ENCODE data around the gene LRRC1.

Gene LRRC1

DNA sequence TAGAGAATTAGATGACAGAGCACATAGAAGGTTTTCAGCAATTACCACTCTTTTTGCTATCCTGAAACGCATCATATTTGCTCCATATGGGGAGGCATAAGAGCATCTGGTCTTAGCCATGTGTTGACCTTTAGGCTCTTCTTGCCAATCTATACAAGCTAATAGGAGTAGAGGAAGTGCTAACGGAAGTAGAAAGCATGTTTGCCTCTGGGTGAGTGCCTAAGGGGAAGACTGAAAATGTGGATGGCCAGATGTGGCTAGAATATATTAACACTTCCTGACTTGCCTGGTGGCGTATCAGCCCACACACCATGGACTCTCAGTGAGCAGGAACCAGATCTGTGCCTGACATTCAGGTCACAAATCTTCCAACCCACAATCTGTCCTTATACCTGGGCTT lies 136.3 kb downstream of the LRRC1 start:
- H3K4me3 ChIP-seq (ENCODE audit: low read length): no peak overlapping the region
- no peak for DNase-seq (ENCODE audit: low read depth, low spot score)

DNA sequence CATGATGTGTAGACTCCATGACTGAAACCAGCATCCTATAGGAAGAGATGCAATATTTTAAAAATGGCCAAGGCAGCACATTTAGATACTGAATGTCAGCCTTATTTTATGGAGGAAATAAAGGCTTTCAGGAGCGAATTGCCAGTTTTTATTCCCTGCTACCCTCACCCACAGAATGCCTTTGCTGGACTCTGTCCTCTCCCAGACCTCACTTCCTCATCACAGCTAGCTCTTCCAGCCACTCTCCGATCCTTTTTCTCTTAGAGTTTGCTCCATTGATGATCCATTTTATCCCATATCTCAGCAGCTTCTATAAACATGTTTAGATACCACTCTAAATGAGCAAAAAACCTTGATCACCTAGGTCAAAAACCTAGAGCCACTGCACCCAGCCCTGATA lies 137.7 kb downstream of the LRRC1 start:
- DNase-seq (ENCODE audit: low read depth, low spot score): no peak
- no peak overlapping the region for H3K4me3 ChIP-seq (ENCODE audit: low read length)

DNA sequence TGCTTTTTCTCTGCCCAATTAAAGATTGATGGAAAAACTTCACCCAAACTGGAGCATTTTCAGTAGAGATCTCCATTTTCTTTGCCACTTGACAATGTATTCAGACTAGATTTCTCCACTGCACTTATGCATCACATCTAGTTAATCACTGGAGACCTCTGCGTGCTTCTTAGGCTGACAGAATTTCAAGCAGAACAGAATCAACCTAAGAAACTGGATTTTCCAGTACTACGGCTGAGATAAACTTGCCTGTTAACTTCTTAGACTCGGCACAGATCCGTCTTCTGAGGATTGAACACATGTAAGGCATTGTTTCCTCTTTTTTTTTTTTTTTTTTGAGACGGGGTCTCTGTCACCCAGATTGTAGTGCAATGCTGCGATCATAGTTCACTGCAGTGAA lies 139.2 kb downstream of the LRRC1 start:
- no peak overlapping the region for H3K4me3 ChIP-seq (ENCODE audit: low read length)

DNA sequence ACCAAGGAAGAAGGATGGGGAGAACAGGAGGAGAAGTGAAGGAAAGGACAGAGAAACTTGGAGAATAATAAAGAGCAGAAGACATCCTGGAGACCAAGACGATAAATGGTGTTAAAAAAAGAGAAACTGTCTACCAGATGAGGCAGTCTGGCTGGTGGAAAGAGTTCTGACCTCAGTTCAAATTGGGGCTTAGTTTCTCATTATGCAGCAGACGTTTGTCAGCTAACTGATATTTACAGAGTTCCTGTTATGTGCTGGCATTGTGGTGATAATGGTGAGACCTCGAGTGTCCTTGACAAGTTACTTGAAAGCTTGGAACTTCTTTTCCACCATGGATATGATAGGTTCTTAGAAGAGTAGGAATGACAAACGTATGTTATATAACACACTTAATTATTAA lies 142.7 kb downstream of the LRRC1 start:
- DNase-seq (ENCODE audit: low read depth, low spot score): peak; percentile 24
- no peak overlapping the region for H3K4me3 ChIP-seq (ENCODE audit: low read length)

More for the DNA sequence above, 139.2 kb downstream of the LRRC1 start:
- DNase-seq (ENCODE audit: low read depth, low spot score): no peak

DNA sequence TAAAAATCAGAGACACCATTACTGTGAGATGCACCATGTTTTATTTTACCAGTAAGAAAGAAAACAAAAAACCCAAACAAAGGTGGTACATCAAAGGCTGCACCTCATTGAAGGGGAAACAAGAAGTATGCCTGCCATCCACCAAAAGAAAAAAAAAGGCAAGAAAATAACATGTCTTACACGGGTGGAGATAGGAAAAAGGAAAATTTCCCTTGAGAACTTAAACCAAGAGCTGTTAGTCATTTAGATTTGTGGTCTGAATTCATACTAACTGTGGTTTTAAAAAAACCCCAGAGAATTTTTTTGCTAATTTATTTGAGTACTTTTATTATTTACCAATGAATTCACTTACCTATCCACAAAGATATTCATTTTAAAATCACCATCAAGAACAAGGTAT lies 144.0 kb downstream of the LRRC1 start:
- peak; percentile 50 for DNase-seq (ENCODE audit: low read depth, low spot score)
- H3K4me3 ChIP-seq (ENCODE audit: low read length): no peak overlapping the region

DNA sequence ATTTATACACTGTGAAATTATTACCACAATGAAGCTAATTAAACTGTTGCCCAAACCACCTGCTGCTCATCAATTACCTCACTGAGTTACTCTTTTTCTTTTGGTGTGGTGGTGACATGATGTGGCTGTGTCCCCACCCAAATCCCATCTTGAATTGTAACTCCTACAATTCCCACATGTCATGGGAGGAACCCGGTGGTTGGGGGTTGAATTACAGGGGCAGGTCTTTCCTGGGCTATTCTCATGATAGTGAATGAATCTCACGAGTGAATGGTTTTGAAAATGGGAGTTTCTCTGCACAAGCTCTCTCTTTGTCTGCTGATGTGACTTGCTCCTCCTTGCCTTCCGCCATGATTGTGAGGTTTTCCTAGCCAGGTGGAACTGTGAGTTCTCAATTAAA lies 145.0 kb downstream of the LRRC1 start:
- no peak for DNase-seq (ENCODE audit: low read depth, low spot score)
- H3K4me3 ChIP-seq (ENCODE audit: low read length): no peak overlapping the region

DNA sequence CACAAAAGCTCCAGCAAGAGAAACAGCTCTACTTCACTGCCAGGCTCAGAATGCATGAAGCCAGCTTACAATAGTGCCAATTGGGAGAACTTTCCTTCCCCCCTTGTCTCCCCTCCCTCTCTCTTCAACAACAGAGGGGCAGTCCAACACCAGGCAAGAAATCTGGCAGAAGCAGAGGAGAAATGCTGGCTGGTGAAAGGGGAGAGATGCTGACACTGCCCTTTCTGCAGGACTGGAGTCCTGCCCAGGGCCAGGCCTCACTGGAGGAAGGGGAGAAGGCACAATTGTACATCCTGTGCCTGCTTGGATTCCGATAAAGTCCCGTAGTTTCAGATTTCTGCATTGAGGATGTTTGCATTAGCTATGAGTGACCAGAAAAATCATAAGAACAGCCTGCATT lies 148.6 kb downstream of the LRRC1 start:
- no peak overlapping the region for H3K4me3 ChIP-seq (ENCODE audit: low read length)
- no peak for DNase-seq (ENCODE audit: low read depth, low spot score)

DNA sequence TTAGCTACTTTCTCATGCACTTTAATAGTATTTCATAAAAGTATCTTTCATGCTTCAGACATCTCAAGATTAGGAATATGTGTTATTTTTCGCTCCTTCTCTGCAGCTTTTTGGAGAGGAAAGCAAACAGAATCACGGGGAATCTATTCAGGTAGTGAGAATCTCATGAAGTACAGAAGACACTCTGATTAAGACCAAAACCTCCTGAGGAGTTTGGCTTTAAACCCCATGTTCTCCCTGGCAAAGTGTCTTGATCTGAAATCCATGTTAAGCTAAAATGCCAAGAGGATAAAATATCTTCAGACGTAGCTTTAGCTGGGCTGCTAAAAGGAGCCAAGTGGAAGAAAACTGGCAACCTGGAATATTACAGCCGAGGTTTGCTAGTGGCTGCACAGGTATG lies 149.3 kb downstream of the LRRC1 start:
- DNase-seq (ENCODE audit: low read depth, low spot score): no peak

DNA sequence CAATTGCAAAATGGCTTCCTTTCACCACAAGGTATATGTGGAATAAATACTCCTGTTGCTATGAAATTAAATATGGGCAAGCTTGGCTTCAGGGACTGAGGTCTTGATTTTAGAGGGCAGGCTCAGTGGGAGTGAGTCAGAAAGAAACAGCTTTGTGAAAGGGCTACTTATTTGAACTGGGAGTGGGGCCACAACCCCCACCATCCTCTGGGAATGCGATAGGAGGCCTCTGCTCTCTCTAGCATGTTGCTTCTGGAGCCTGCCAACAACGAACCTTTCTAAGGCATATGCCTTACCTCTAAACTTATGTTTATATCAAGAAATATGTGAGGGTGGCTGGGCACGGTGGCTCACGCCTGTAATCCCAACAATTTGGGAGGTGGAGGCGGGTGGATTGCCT lies 149.7 kb downstream of the LRRC1 start:
- DNase-seq (ENCODE audit: low read depth, low spot score): no peak
- no peak overlapping the region for H3K4me3 ChIP-seq (ENCODE audit: low read length)

More for the DNA sequence above, 149.3 kb downstream of the LRRC1 start:
- no peak overlapping the region for H3K4me3 ChIP-seq (ENCODE audit: low read length)

DNA sequence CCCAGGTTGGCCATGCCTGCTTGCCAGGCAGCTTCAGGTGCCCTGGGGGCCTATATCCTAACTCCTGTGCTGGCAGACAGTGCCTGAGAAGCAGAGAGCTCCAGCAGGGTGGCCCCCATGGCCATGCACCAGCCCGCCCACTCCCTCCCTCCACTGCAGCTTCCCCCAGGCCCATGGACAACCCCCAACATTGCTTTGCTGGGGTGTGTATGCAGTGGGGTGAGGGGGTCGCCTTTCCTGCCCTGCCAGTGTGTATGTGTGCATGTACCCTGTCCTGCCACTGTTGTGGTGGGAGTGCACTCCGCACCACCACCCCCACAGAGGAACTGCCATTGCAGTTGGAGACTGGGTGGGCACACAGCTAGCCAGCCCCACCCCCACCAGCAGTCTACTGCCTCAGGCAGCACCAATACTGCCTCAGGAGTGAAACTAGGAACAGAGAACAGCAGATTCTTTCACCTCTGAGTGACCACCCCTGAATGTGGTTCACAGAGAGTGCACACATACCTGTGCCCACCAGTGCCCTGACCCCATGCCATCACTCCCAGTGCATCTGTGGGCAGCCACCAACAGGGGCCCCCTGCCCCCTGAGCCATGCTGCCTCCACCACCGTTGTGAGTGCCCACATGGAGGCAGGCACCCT lies 151.1 kb downstream of the LRRC1 start:
- no peak overlapping the region for H3K4me3 ChIP-seq (ENCODE audit: low read length)
- DNase-seq (ENCODE audit: low read depth, low spot score): no peak

DNA sequence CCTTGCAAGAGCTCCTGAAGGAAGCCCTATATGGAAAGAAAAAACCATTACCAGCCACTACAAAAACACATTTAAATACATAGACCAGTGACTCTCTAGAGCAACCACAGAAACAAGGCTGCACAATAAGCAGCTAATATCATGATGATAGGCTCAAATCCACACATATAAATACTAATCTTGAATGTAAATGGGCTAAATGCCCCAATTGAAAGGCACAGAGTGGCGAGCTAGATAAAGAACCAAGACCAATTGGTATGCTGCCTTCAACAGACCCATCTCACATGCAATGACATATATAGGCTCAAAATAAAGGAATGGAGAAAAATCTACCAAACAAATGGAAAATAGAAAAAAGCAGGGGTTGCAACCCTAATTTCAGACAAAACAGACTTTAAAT lies 153.0 kb downstream of the LRRC1 start:
- no peak overlapping the region for H3K4me3 ChIP-seq (ENCODE audit: low read length)
- no peak for DNase-seq (ENCODE audit: low read depth, low spot score)

DNA sequence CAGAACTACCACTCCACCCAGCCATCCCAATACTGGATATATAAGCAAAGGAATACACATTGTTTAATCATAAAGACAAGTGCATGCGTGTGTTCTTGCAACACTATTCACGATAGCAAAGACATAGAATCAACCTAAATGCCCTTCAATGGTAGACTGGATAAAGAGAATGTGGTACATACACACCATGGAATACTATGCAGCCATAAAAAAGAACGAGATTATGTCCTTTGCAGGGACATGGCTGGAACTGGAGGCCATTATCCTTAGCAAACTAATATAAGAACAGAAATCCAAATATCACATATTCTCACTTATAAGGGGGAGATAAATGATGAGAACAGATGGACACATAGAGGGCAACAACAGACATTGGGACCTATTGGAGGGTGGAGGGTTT lies 156.6 kb downstream of the LRRC1 start:
- no peak for DNase-seq (ENCODE audit: low read depth, low spot score)
- H3K4me3 ChIP-seq (ENCODE audit: low read length): no peak overlapping the region

DNA sequence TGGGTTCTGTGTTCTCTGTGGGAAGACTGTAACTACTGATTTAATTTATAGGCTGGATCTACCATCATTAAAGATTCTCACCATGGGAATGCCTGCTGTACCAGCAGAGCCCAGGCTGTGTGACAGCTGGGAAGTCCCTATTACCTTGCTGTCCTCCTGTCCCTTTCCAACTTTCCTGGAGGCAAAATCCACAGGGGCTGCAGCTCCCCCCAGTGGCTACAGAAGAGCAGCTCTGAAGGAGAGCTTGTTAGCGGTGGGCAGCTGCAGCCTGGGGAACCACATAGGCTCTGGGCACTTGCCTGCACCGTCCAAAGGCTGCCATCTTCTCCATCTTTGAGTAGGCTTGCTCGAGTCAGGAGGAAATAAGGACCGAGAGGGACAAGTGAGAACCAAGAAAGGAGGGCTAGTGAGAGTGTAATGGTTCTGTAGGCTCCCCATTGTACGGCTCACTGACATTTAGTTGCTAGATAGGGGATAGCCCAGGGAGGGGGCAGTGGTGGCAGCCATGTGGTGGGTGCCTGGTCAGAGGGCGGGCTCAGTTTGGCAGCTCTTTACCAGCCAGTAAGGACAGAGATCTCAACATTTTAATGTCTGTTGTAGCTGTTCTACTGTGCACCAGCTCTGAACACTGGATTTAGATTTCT lies 161.4 kb downstream of the LRRC1 start:
- no peak overlapping the region for H3K4me3 ChIP-seq (ENCODE audit: low read length)
- peak; percentile 51 for DNase-seq (ENCODE audit: low read depth, low spot score)

DNA sequence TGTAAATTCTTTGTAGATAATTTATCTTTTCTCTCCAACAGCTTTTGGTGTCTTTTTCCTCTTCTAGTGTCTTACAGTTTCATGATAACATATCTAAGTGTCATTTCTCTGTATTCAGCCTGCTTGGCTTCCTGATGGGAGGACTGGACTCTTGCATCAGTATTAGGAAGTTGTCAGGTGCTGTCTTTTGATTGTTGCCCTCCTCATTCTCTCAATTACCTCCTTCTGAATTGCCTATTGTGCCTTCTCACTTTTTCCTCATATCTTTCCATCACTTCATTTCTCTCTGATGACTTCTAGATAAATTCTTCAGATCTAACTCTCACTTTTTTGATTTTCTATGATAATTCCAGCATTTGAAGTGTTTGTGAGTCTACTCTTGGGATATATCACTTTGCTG lies 162.0 kb downstream of the LRRC1 start:
- H3K4me3 ChIP-seq (ENCODE audit: low read length): no peak overlapping the region
- DNase-seq (ENCODE audit: low read depth, low spot score): no peak

DNA sequence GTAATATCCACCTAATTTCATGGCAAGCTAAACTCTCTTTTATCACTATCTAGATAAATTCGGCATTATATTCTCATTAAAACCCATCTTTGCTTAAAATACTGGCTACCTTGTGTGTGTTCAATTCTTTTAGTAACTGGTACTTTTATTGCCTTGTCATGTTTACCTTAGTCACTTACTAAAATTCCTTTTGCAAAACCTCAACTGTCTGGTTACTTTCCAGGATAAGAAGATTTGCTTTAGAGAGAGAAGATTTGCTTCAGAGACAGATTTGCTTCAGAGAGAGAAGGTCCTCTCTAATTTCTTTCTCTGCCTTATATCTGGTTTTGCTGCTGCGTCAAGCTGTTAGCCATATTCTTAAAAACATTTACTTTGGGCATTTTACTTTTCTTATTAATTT lies 164.9 kb downstream of the LRRC1 start:
- DNase-seq (ENCODE audit: low read depth, low spot score): no peak
- H3K4me3 ChIP-seq (ENCODE audit: low read length): no peak overlapping the region

DNA sequence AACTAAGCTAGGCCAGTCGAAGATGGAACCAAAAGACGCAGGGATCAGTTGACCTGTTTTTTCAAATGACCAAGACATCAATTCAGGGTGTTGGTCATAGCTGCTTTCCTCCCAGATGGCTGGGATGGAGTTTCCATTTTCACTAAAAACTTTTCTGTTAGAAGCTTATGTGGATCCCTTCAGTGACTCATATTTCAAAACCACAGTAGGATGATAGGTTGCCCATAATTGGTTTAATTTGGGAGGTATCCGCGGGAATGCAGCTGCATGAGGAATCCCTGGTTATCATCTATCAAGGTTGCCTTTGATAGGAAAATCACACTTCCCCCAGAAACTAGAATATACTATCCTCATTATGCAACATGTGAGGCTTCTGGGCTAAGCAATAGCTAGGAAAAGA lies 165.5 kb downstream of the LRRC1 start:
- no peak for DNase-seq (ENCODE audit: low read depth, low spot score)
- H3K4me3 ChIP-seq (ENCODE audit: low read length): no peak overlapping the region

DNA sequence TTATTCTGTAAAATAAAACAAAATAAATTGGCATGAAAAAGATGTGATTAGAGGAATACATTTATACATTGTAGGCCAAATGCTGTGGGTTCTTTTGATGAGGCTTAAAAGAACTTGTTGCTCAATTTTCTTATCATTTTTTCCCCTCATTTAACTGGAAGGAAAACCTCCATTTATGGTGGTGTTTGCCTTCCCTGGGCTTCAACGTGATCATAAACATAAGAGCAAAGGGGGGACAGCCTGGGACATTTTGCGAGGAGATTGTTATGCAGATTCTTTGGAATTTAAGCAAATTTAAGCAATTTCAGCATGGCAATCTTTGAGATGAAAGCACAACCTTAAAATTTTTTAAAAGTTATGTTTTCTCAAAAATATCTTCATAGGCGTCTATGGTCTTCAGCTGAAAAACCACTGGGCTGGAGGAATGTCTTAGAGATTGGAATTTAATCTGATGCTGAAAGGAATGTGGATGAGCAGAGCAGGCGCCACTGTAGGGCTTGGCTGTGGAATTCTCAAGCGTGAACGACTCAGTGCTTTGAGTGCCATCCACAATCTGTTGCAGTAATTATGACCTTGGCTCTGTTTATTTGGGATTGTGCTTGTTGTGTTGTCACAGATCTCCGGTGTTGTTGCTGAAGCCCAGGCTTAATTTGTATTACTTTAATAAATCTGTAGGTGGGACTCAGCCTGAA lies 167.0 kb downstream of the LRRC1 start:
- DNase-seq (ENCODE audit: low read depth, low spot score): no peak

DNA sequence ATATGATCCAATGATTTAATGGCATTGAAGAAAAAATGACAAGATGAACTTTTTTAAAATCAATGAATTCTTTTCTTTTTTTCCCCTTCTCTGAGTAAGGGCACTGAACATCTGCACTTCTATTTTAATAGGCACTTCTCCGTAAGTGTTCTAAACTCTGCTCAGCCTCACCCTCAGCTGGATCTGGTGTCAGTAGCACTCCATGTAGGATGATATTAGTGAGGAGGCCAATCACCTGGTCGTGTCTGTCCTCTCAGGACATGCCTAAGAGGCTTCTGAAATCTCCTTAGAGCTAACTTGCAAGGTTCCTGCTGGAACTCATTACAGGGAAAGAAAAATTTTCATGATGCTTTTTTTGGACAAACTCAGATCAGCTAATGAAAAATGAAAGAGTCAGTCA lies 167.8 kb downstream of the LRRC1 start:
- no peak overlapping the region for H3K4me3 ChIP-seq (ENCODE audit: low read length)
- DNase-seq (ENCODE audit: low read depth, low spot score): no peak

More for the DNA sequence above, 167.0 kb downstream of the LRRC1 start:
- H3K4me3 ChIP-seq (ENCODE audit: low read length): no peak overlapping the region

DNA sequence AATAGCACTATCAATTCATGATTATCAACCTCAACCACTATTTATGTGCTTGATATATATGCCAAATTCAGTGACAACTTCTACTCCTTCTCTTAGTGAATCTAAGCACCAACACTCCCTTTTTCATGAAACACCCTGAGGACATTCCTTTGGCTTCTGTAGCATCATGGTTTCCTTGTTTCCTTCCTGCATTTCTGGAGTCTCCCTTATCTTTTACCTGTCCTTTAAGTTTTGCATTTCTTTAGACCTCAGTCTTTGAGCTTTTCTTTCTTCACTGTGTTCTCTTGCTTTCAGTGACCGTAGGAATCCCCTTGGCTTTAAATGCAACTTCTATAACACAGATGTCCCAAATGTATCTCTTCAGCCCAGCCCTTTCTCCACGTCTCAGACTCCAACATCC lies 172.6 kb downstream of the LRRC1 start:
- no peak overlapping the region for H3K4me3 ChIP-seq (ENCODE audit: low read length)
- no peak for DNase-seq (ENCODE audit: low read depth, low spot score)
